Measurements from ENCODE around the gene CHCT1. TPM values are rescaled to one million over a fixed set of nuclear protein-coding genes. Genes with fewer than 3 reads are reported as not detected.

CHCT1 gene
- total RNA-seq, 1 donor from 2014 or later = not detected

GRCh38 chr17:60461584-60461983, 39.3 kb downstream of the CHCT1 start:
- no peak for TF ChIP-seq CTCF (IDR thresholded peaks at IDR 0.05; ENCODE audit: unreplicated experiment)
- H3K36me3 Mint-ChIP-seq = peaks cover 45% of the 10 kb centered on the region
- H3K9me3 Mint-ChIP-seq = peaks cover 9% of the 10 kb centered on the region

GRCh38 chr17:60463157-60463835, 41.0 kb downstream of the CHCT1 start:
- Mint-ChIP-seq H3K4me1 (no peaks in the 10 kb centered on the region), H3K27me3 (ENCODE audit: low read depth) (no peaks in the 10 kb centered on the region), H3K4me3 (no peak overlapping the region), H3K36me3 (peaks cover 35% of the 10 kb centered on the region), H3K9me3 (no peaks in the 10 kb centered on the region), H3K27ac (no peak overlapping the region)
- no peak for DNase-seq (ENCODE audit: low spot score in 2 of 2, unreplicated experiment in 2 of 2)
- no peak for TF ChIP-seq CTCF (IDR thresholded peaks at IDR 0.05; ENCODE audit: unreplicated experiment)

More at GRCh38 chr17:60461584-60461983, 39.3 kb downstream of the CHCT1 start:
- H3K27me3 Mint-ChIP-seq (ENCODE audit: low read depth) = no peaks in the 10 kb centered on the region
- no peak overlapping the region for H3K4me3 Mint-ChIP-seq
- DNase-seq (ENCODE audit: low spot score in 2 of 2, unreplicated experiment in 2 of 2) = no peak
- no peak overlapping the region for H3K27ac Mint-ChIP-seq
- H3K4me1 Mint-ChIP-seq = no peaks in the 10 kb centered on the region

- H3K27ac Mint-ChIP-seq = no peak overlapping the region
- DNase-seq (ENCODE audit: low spot score in 2 of 2, unreplicated experiment in 2 of 2) = no peak
- no peaks in the 10 kb centered on the region for H3K9me3 Mint-ChIP-seq
- peaks cover under 1% of the 10 kb centered on the region for H3K4me1 Mint-ChIP-seq
- H3K36me3 Mint-ChIP-seq = peaks cover 27% of the 10 kb centered on the region
- TF ChIP-seq CTCF (IDR thresholded peaks at IDR 0.05; ENCODE audit: unreplicated experiment) = no peak
- no peak overlapping the region for H3K4me3 Mint-ChIP-seq
- no peaks in the 10 kb centered on the region for H3K27me3 Mint-ChIP-seq (ENCODE audit: low read depth)
These were observed 42.1 kb downstream of the CHCT1 start for GRCh38 chr17:60464343-60464742.

- Mint-ChIP-seq H3K9me3 (peaks cover 17% of the 10 kb centered on the region), H3K4me1 (peaks cover 12% of the 10 kb centered on the region), H3K27ac (no peak overlapping the region)
These were observed 46.1 kb downstream of the CHCT1 start for GRCh38 chr17:60468371-60468770.

GRCh38 chr17:60471451-60471850, 49.2 kb downstream of the CHCT1 start:
- Mint-ChIP-seq H3K4me3 (no peak overlapping the region), H3K36me3 (peaks cover 41% of the 10 kb centered on the region), H3K27me3 (ENCODE audit: low read depth) (no peaks in the 10 kb centered on the region), H3K4me1 (peaks cover 12% of the 10 kb centered on the region), H3K9me3 (peaks cover 17% of the 10 kb centered on the region), H3K27ac (no peak overlapping the region)
- no peak for TF ChIP-seq CTCF (IDR thresholded peaks at IDR 0.05; ENCODE audit: unreplicated experiment)
- no peak for DNase-seq (ENCODE audit: low spot score in 2 of 2, unreplicated experiment in 2 of 2)

More at GRCh38 chr17:60468371-60468770, 46.1 kb downstream of the CHCT1 start:
- Mint-ChIP-seq H3K4me3 (no peak overlapping the region), H3K36me3 (peaks cover 44% of the 10 kb centered on the region), H3K27me3 (ENCODE audit: low read depth) (no peaks in the 10 kb centered on the region)
- TF ChIP-seq CTCF (IDR thresholded peaks at IDR 0.05; ENCODE audit: unreplicated experiment) = no peak
- no peak for DNase-seq (ENCODE audit: low spot score in 2 of 2, unreplicated experiment in 2 of 2)
